Neuronal stem cell (in vitro differentiated cells): Measurements from ENCODE around the gene PSG5.
"Not testable (repeated sequence)": the region's sequence is repeated elsewhere in the genome, so short reads cannot be mapped to it uniquely, and the experiment has no call there.

Experiments
- DNase-seq: peaks from one replicate; pipeline ENCODE4 v3.0.0-alpha.2; 2013; ENCODE audit warnings: low spot score
- H2AFZ ChIP-seq: one replicate; pipeline ENCODE4 v1.6.1; 2013; ENCODE audit warnings: mild to moderate bottlenecking, low read length, inconsistent platforms
- H2AK5ac ChIP-seq: 2 replicates; pipeline ENCODE4 v1.6.1; 2013; ENCODE audit warnings: low read depth, mild to moderate bottlenecking, inconsistent platforms, low read length, moderate library complexity, mixed read lengths
- H2BK120ac ChIP-seq: 2 replicates; pipeline ENCODE4 v1.6.1; 2013; ENCODE audit warnings: low read depth, mild to moderate bottlenecking, inconsistent platforms, low read length, moderate library complexity, mixed read lengths
- H2BK12ac ChIP-seq: one replicate; pipeline ENCODE4 v1.6.1; 2013; ENCODE audit warnings: low read length, inconsistent platforms
- H2BK15ac ChIP-seq: 2 replicates; pipeline ENCODE4 v1.6.1; 2013; ENCODE audit warnings: mild to moderate bottlenecking, low read length, inconsistent platforms, mixed read lengths
- H2BK5ac ChIP-seq: one replicate; pipeline ENCODE4 v1.6.1; 2013; ENCODE audit warnings: inconsistent platforms, mild to moderate bottlenecking, low read length, moderate library complexity
- H3K14ac ChIP-seq: one replicate; pipeline ENCODE4 v1.6.1; 2013; ENCODE audit warnings: low read length, inconsistent platforms
- H3K18ac ChIP-seq: 2 replicates; pipeline ENCODE4 v1.6.1; 2013; ENCODE audit warnings: low read length, inconsistent platforms
- H3K23ac ChIP-seq: 2 replicates; pipeline ENCODE4 v1.6.1; 2013; ENCODE audit warnings: low read depth, mild to moderate bottlenecking, mixed read lengths, low read length, inconsistent platforms; ENCODE audit not compliant: poor library complexity
- H3K27ac ChIP-seq: replicated peaks from 3 replicates; pipeline ENCODE4 v1.5.1; 2013; ENCODE audit warnings: low read length, inconsistent platforms
- H3K27me3 ChIP-seq, 3 experiments: 2 replicates each; pipeline ENCODE4 v1.6.1; 2013; ENCODE audit warnings: low read length in 3 of 3, mild to moderate bottlenecking in 2 of 3, inconsistent platforms in 1 of 3, low read depth in 1 of 3, mixed read lengths in 1 of 3, moderate library complexity in 1 of 3; ENCODE audit not compliant: control insufficient read depth in 3 of 3, insufficient read depth in 3 of 3
- H3K36me3 ChIP-seq, 2 donors: replicated peaks in 1 of 2; 2 replicates each; pipeline ENCODE4 v1.6.1; 2013; ENCODE audit warnings: low read length in 2 of 2; ENCODE audit not compliant: control insufficient read depth in 2 of 2, insufficient read depth in 2 of 2
- H3K4ac ChIP-seq: 2 replicates; pipeline ENCODE4 v1.6.1; 2013; ENCODE audit warnings: inconsistent platforms, mild to moderate bottlenecking, low read length, moderate library complexity
- H3K4me1 ChIP-seq, 2 donors: 1 replicate in 1 of 2; 2 replicates in 1 of 2; pipeline ENCODE4 v1.6.1; 2013; ENCODE audit warnings: low read length in 2 of 2, low read depth in 1 of 2; ENCODE audit not compliant: control insufficient read depth in 2 of 2, insufficient read depth in 1 of 2
- H3K4me2 ChIP-seq: one replicate; pipeline ENCODE4 v1.6.1; 2013; ENCODE audit warnings: mild to moderate bottlenecking, low read length, inconsistent platforms; ENCODE audit not compliant: insufficient read depth, poor library complexity, severe bottlenecking
- H3K4me3 ChIP-seq, 2 donors: 2 replicates each; pipeline ENCODE4 v1.5.1; 2013; ENCODE audit warnings: low read length in 2 of 2, mild to moderate bottlenecking in 2 of 2, inconsistent platforms in 1 of 2, moderate library complexity in 1 of 2
- H3K79me1 ChIP-seq: one replicate; pipeline ENCODE4 v1.6.1; 2013; ENCODE audit warnings: low read depth, mild to moderate bottlenecking, inconsistent platforms, low read length, moderate library complexity
- H3K9ac ChIP-seq: one replicate; pipeline ENCODE4 v1.6.1; 2013; ENCODE audit warnings: mild to moderate bottlenecking, low read depth, low read length, inconsistent platforms; ENCODE audit not compliant: poor library complexity
- H3K9me3 ChIP-seq, 2 donors: replicated peaks in 1 of 2; 2 replicates each; pipeline versions ENCODE3 to v1.6.1; 2013; ENCODE audit warnings: low read length in 2 of 2, mild to moderate bottlenecking in 2 of 2, inconsistent platforms in 1 of 2, low read depth in 1 of 2, mixed read lengths in 1 of 2, moderate library complexity in 1 of 2; ENCODE audit not compliant: control insufficient read depth in 2 of 2, insufficient read depth in 1 of 2
- H4K8ac ChIP-seq: one replicate; pipeline ENCODE4 v1.6.1; 2013; ENCODE audit warnings: low read depth, mild to moderate bottlenecking, inconsistent platforms, low read length, moderate library complexity
- H4K91ac ChIP-seq: one replicate; pipeline ENCODE4 v1.6.1; 2013; ENCODE audit warnings: low read length, low read depth, mild to moderate bottlenecking, inconsistent platforms; ENCODE audit not compliant: poor library complexity
- WGBS, 2 donors: extraction: QIAGEN DNeasy Blood & Tissue Kit; methylation state at CpG; one replicate each; pipeline ENCODE4 v1.1.7; 2013; ENCODE audit warnings: missing lambda C conversion rate in 2 of 2, mixed read lengths in 1 of 2; ENCODE audit not compliant: insufficient read length in 2 of 2, insufficient replicate concordance in 1 of 2; ENCODE audit errors: extremely low coverage in 2 of 2; 5-methylcytosine and 5-hydroxymethylcytosine counted together

The PSG5 gene

GRCh38 chr19:43149788-43150187, 36.5 kb downstream of the PSG5 start:
- H3K4me3 ChIP-seq, H3K4ac ChIP-seq, H2AFZ ChIP-seq, H3K18ac ChIP-seq, H3K9ac ChIP-seq, H3K79me1 ChIP-seq, H3K14ac ChIP-seq, H2BK12ac ChIP-seq, H3K9me3 ChIP-seq, H3K27me3 ChIP-seq, H3K36me3 ChIP-seq, DNase-seq, H3K23ac ChIP-seq, H2BK120ac ChIP-seq, H4K8ac ChIP-seq, H3K4me1 ChIP-seq, H4K91ac ChIP-seq, H2BK15ac ChIP-seq, H2BK5ac ChIP-seq, H3K27ac ChIP-seq, H3K4me2 ChIP-seq, H2AK5ac ChIP-seq: not testable (repeated sequence)
- no CpG with 5 or more reads among the region's 7 CpGs for WGBS, 2 donors

- H2BK5ac ChIP-seq, result no peak overlapping the region
- H2AK5ac ChIP-seq, result no peak overlapping the region
- H3K4me3 ChIP-seq, result no peak overlapping the region
- H4K91ac ChIP-seq, result no peak overlapping the region
- H3K27ac ChIP-seq, result no peak overlapping the region
- H3K4ac ChIP-seq, result no peak overlapping the region
- no peaks in the 10 kb centered on the region for H3K36me3 ChIP-seq
- no peak overlapping the region for H3K23ac ChIP-seq
- whole genome bisulfite sequencing, 2 donors, result no CpG with 5 or more reads among the region's 1 CpG
- H2BK15ac ChIP-seq, result no peak overlapping the region
- no peak overlapping the region for H3K18ac ChIP-seq
- H3K4me2 ChIP-seq, result no peak overlapping the region
- no peak overlapping the region for H3K9ac ChIP-seq
- H4K8ac ChIP-seq, result no peak overlapping the region
- no peaks in the 10 kb centered on the region for H3K4me1 ChIP-seq
- H3K9me3 ChIP-seq, result peaks cover 0 to 5% of the 10 kb centered on the region in 2 donors
- no peak overlapping the region for H2BK12ac ChIP-seq
- no peaks in the 10 kb centered on the region for H3K79me1 ChIP-seq
- no peaks in the 10 kb centered on the region for H3K27me3 ChIP-seq
- DNase-seq, result no peak
- H3K14ac ChIP-seq, result no peak overlapping the region
- no peak overlapping the region for H2BK120ac ChIP-seq
- no peak overlapping the region for H2AFZ ChIP-seq
Observed at GRCh38 chr19:43148233-43148632, 38.1 kb downstream of the PSG5 start.

- H3K4ac ChIP-seq, H3K4me3 ChIP-seq, H3K18ac ChIP-seq, H3K23ac ChIP-seq, H3K36me3 ChIP-seq, H3K4me2 ChIP-seq, H3K9me3 ChIP-seq, H3K27ac ChIP-seq, H4K8ac ChIP-seq, H2AK5ac ChIP-seq, H3K14ac ChIP-seq, H4K91ac ChIP-seq, H3K9ac ChIP-seq, H2BK15ac ChIP-seq, H2AFZ ChIP-seq, H2BK12ac ChIP-seq, H2BK5ac ChIP-seq, H3K27me3 ChIP-seq, H2BK120ac ChIP-seq, H3K4me1 ChIP-seq, DNase-seq, H3K79me1 ChIP-seq: not testable (repeated sequence)
- WGBS, 2 donors, result no CpG with 5 or more reads among the region's 1 CpG
Observed at GRCh38 chr19:43141763-43142162, 44.6 kb downstream of the PSG5 start.

- H3K23ac ChIP-seq, result no peak overlapping the region
- no peaks in the 10 kb centered on the region for H3K27me3 ChIP-seq
- H3K9ac ChIP-seq, result no peak overlapping the region
- no peaks in the 10 kb centered on the region for H3K36me3 ChIP-seq
- no peaks in the 10 kb centered on the region for H3K4me1 ChIP-seq
- no peak overlapping the region for H3K27ac ChIP-seq
- no peak overlapping the region for H4K91ac ChIP-seq
- H2BK5ac ChIP-seq, result no peak overlapping the region
- WGBS, 2 donors, result no CpG with 5 or more reads among the region's 6 CpGs
- no peak overlapping the region for H4K8ac ChIP-seq
- DNase-seq, result no peak
- peaks cover 0 to 6% of the 10 kb centered on the region in 2 donors for H3K9me3 ChIP-seq
- no peak overlapping the region for H2BK12ac ChIP-seq
- H2BK15ac ChIP-seq, result no peak overlapping the region
- H3K4ac ChIP-seq, result no peak overlapping the region
- no peak overlapping the region for H2BK120ac ChIP-seq
- H2AFZ ChIP-seq, result no peak overlapping the region
- no peak overlapping the region for H3K14ac ChIP-seq
- no peak overlapping the region for H3K4me3 ChIP-seq
- H3K79me1 ChIP-seq, result no peaks in the 10 kb centered on the region
- no peak overlapping the region for H3K18ac ChIP-seq
- H3K4me2 ChIP-seq, result no peak overlapping the region
- H2AK5ac ChIP-seq, result no peak overlapping the region
Observed at GRCh38 chr19:43132696-43133095, 53.6 kb downstream of the PSG5 start.
